ENCODE results near the gene TMEM254.
A peak's percentile ranks its signal among the peaks of the same experiment; 100 is the strongest.

The TMEM254 gene

GRCh38 chr10:80137031-80137862, 58.8 kb downstream of the TMEM254 start:
- H3K4me3 ChIP-seq, result no peak overlapping the region
- TF ChIP-seq, protein P1, sequence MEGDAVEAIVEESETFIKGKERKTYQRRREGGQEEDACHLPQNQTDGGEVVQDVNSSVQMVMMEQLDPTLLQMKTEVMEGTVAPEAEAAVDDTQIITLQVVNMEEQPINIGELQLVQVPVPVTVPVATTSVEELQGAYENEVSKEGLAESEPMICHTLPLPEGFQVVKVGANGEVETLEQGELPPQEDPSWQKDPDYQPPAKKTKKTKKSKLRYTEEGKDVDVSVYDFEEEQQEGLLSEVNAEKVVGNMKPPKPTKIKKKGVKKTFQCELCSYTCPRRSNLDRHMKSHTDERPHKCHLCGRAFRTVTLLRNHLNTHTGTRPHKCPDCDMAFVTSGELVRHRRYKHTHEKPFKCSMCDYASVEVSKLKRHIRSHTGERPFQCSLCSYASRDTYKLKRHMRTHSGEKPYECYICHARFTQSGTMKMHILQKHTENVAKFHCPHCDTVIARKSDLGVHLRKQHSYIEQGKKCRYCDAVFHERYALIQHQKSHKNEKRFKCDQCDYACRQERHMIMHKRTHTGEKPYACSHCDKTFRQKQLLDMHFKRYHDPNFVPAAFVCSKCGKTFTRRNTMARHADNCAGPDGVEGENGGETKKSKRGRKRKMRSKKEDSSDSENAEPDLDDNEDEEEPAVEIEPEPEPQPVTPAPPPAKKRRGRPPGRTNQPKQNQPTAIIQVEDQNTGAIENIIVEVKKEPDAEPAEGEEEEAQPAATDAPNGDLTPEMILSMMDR (IDR thresholded peaks at IDR 0.05), result no peak
- peak overlapping the region; percentile 61 to 85 for H3K27ac ChIP-seq
- DNase-seq (ENCODE audit: low spot score), result no peak

GRCh38 chr10:80137920-80138319, 59.5 kb downstream of the TMEM254 start:
- Histone ChIP-seq H3K4me3 (no peak overlapping the region), H3K27ac (peak overlapping the region in 1 of 2 donors; percentile 85)
- TF ChIP-seq, protein P1 (IDR thresholded peaks at IDR 0.05), result no peak
- no peak for DNase-seq (ENCODE audit: low spot score)

DNA sequence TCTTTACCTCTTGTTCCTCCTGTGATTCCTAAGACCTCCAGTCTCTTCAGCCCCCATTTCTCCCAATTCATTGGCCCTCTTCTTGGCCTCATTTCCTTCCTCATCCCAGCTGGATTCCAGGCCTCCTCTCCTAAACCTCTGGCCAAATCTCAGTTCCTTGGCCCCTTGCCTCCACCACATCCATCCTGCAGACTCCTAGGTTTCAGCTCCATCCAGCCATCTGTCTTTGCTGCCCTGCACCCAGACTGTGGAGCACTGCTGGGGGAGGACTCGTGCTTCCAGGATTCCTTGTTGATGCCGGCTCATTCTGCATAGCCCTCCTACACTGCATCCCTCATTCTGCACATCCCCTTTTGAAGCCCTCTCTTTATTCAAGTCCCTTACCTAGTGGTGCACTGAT, 60.8 kb downstream of the TMEM254 start:
- no peak for DNase-seq (ENCODE audit: low spot score)
- no peak overlapping the region for H3K4me3 ChIP-seq
- H3K27ac ChIP-seq, result no peak overlapping the region
- TF ChIP-seq, protein P1 (IDR thresholded peaks at IDR 0.05), result no peak

DNA sequence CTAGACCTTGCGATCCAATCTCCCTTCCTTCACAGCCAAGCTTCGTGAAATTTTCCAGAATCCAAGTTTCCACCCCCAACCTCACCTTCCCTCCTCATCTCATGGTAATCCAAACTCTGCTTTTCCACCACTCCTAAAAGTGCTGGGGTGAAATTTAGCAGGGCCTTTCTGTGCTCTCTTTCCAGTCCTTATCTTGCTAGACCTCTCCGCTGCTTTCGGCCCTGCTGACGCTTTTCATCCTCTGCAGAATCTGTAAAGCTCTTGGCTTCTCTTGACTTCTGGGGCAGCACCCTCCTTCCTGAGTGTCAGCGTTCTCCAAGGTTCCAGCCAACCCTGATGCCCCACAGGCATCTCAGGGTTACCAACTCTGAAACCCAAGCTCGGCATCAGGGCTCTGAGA, 61.8 kb downstream of the TMEM254 start:
- DNase-seq (ENCODE audit: low spot score), result no peak
- TF ChIP-seq, protein P1 (IDR thresholded peaks at IDR 0.05), result no peak
- Histone ChIP-seq H3K27ac (no peak overlapping the region), H3K4me3 (no peak overlapping the region)

GRCh38 chr10:80141696-80142460, 63.4 kb downstream of the TMEM254 start:
- peak overlapping the region in 1 of 2 donors; percentile 51 for H3K27ac ChIP-seq
- TF ChIP-seq, protein P1 (IDR thresholded peaks at IDR 0.05), result no peak
- no peak for DNase-seq (ENCODE audit: low spot score)
- no peak overlapping the region for H3K4me3 ChIP-seq

All from coronary artery (tissue), 2 donors.